GM18498 (cell line): ENCODE measurements around the gene SOX2.

ENCODE experiments used
- ATAC-seq: cut with Tn5 transposase; IDR thresholded peaks from one replicate; pipeline ENCODE4 v1.9.1; 2021; ENCODE audit warnings: mild to moderate bottlenecking, moderate library complexity; ENCODE audit not compliant: unreplicated experiment

SOX2 gene

GRCh38 chr3:181704421-181705085, 7.2 kb upstream of the SOX2 start:
- ATAC-seq, result no peak

GRCh38 chr3:181705086-181705480, 6.6 kb upstream of the SOX2 start:
- ATAC-seq, result no peak

- ATAC-seq, result no peak
Observed at GRCh38 chr3:181707980-181708379, 3.7 kb upstream of the SOX2 start.

- ATAC-seq, result no peak
Observed at GRCh38 chr3:181709537-181710279, 2.0 kb upstream of the SOX2 start.

- no peak for ATAC-seq
Observed at GRCh38 chr3:181710345-181711291, 1.1 kb upstream of the SOX2 start.

GRCh38 chr3:181712226-181712552, 464 bp downstream of the SOX2 start:
- ATAC-seq, result no peak

- no peak for ATAC-seq
Observed at GRCh38 chr3:181712553-181713279, 991 bp downstream of the SOX2 start.

GRCh38 chr3:181713280-181713647, 1.5 kb downstream of the SOX2 start:
- no peak for ATAC-seq

- ATAC-seq, result no peak
Observed at GRCh38 chr3:181713676-181714612, 2.2 kb downstream of the SOX2 start.

GRCh38 chr3:181715571-181716340, 4.0 kb downstream of the SOX2 start:
- no peak for ATAC-seq

- no peak for ATAC-seq
Observed at GRCh38 chr3:181716966-181717365, 5.2 kb downstream of the SOX2 start.

GRCh38 chr3:181717549-181718171, 5.9 kb downstream of the SOX2 start:
- ATAC-seq, result no peak

GRCh38 chr3:181718369-181718768, 6.6 kb downstream of the SOX2 start:
- no peak for ATAC-seq

GRCh38 chr3:181718987-181719911, 7.5 kb downstream of the SOX2 start:
- no peak for ATAC-seq

GRCh38 chr3:181719991-181720680, 8.4 kb downstream of the SOX2 start:
- no peak for ATAC-seq

- ATAC-seq, result no peak
Observed at GRCh38 chr3:181721046-181721875, 9.5 kb downstream of the SOX2 start.
